ENCODE data around the gene TMC7.
"Not testable (repeated sequence)": the region's sequence is repeated elsewhere in the genome, so short reads cannot be mapped to it uniquely, and the experiment has no call there.

Gene TMC7

GRCh38 chr16:18984435-18985005 is 786 bp downstream of the TMC7 start:
- no peak for DNase-seq

GRCh38 chr16:18985256-18985655 is 1.5 kb downstream of the TMC7 start:
- not testable (repeated sequence) for DNase-seq

GRCh38 chr16:18991731-18992130 is 8.0 kb downstream of the TMC7 start:
- DNase-seq: not testable (repeated sequence)

- DNase-seq: not testable (repeated sequence)
Observed at GRCh38 chr16:18993531-18993930, 9.8 kb downstream of the TMC7 start.

GRCh38 chr16:18994181-18994580 is 10.4 kb downstream of the TMC7 start:
- DNase-seq: not testable (repeated sequence)

- not testable (repeated sequence) for DNase-seq
Observed at GRCh38 chr16:18995406-18995805, 11.7 kb downstream of the TMC7 start.

- not testable (repeated sequence) for DNase-seq
Observed at GRCh38 chr16:18996536-18996935, 12.8 kb downstream of the TMC7 start.

- DNase-seq: not testable (repeated sequence)
Observed at GRCh38 chr16:18997001-18997400, 13.3 kb downstream of the TMC7 start.

GRCh38 chr16:18999045-18999393 is 15.3 kb downstream of the TMC7 start:
- no peak for DNase-seq

- no peak for DNase-seq
Observed at GRCh38 chr16:19001788-19002187, 18.1 kb downstream of the TMC7 start.

GRCh38 chr16:19003935-19004334 is 20.2 kb downstream of the TMC7 start:
- no peak for DNase-seq

- no peak for DNase-seq
Observed at GRCh38 chr16:19005561-19006445, 22.1 kb downstream of the TMC7 start.

GRCh38 chr16:19006446-19007315 is 22.9 kb downstream of the TMC7 start:
- DNase-seq: no peak

- DNase-seq: no peak
Observed at GRCh38 chr16:19008245-19009169, 24.8 kb downstream of the TMC7 start.

GRCh38 chr16:19011169-19011731 is 27.5 kb downstream of the TMC7 start:
- DNase-seq: no peak

- DNase-seq: no peak
Observed at GRCh38 chr16:19014461-19014860, 30.7 kb downstream of the TMC7 start.

GRCh38 chr16:19017179-19017578 is 33.4 kb downstream of the TMC7 start:
- no peak for DNase-seq

GRCh38 chr16:19020689-19021088 is 37.0 kb downstream of the TMC7 start:
- DNase-seq: no peak

GRCh38 chr16:19021747-19022146 is 38.0 kb downstream of the TMC7 start:
- no peak for DNase-seq

GRCh38 chr16:19027416-19027815 is 43.7 kb downstream of the TMC7 start:
- no peak for DNase-seq

GRCh38 chr16:19029980-19030379 is 46.2 kb downstream of the TMC7 start:
- no peak for DNase-seq

GRCh38 chr16:19031738-19032137 is 48.0 kb downstream of the TMC7 start:
- DNase-seq: no peak

All from NCI-H524 treated with DMSO at 0.1 percent for 48 hours (cell line).